GM18499 (cell line): ENCODE data around the gene BAG5.

Experiments used
- ATAC-seq: cut with Tn5 transposase; IDR thresholded peaks from one replicate; pipeline ENCODE4 v1.9.1; 2021; ENCODE audit warnings: moderate number of reproducible peaks; ENCODE audit not compliant: insufficient read depth, unreplicated experiment

BAG5 gene

DNA sequence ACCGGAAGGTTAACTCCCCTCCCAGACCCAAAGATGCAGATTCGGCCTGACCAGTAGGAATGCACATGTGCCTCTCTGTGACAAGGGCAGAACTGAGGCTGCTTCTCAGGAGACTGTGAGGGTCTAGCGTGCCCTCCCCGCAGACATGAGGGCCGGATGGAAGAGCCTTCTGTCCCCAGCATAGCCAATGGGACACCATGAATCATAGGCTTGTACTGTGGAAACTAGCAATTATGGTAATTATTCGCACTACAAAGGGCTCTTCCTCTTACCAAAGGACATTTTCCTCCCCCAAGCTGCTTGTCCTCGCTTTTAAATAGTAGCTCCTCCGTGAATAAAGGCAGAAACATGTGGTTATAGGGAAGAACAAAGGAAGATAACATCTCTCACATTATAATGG lies 6.5 kb upstream of the BAG5 start:
- ATAC-seq, result no peak

DNA sequence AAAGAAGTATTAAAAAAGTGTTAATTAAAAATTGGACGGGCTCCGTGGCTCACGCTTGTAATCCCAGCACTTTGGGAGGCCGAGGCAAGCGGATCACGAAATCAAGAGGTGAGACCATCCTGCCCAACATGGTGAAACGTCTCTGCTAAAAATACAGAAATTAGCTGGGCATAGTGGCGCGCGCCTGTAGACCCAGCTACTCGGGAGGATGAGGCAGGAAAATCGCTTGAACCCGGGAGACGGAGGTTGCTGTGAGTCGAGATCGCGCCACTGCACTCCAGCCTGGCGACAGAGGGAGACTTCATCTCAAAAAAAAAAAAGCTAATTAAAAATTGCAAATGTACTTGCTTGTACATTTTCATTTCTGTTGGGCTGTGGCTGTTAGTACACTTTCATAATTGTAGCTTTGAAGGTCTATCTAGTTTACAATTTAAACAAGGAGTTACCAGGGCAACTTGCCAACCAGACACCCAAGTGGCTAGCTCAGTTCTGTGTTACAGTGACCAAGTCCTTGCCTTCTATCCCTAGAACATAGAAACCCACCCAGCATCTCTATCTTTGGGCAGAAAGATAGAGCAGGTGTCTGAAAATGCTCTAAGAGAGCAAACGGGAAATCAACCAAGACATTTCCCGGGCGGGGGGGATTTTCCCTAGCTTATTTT lies 1.5 kb upstream of the BAG5 start:
- no peak for ATAC-seq

DNA sequence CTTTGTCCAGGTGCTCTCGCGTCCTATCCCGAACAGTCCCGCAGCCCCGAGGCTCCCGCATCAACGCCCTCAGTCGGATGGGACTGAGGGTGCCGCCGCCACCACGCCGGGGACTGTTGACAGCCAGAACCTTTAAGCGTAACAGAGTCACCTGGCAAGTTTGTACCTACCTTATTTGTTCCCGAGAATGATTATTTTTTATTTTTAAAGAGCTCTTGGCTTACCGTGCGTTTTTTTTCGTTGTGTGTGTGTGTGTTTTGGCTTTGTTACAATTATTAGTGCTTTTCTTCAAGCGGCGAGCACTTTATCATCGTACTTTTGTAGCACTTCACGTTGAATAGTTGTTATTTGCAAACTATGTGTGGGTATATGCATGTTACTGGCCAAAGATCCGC lies 766 bp upstream of the BAG5 start:
- no peak for ATAC-seq

DNA sequence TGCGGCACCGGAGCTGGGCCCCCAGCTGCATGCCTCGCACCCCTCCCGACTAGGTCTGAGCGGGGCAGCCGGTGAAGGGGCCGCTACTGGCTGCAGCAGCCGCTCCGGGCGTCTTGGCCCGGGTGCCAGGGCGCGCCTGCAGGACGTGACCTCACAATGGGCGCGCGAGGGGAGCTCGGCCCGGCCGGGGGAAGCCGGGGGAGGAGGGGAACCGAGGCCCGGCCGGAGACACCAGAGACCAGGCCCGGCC lies 353 bp downstream of the BAG5 start:
- ATAC-seq, result peak; percentile 11

DNA sequence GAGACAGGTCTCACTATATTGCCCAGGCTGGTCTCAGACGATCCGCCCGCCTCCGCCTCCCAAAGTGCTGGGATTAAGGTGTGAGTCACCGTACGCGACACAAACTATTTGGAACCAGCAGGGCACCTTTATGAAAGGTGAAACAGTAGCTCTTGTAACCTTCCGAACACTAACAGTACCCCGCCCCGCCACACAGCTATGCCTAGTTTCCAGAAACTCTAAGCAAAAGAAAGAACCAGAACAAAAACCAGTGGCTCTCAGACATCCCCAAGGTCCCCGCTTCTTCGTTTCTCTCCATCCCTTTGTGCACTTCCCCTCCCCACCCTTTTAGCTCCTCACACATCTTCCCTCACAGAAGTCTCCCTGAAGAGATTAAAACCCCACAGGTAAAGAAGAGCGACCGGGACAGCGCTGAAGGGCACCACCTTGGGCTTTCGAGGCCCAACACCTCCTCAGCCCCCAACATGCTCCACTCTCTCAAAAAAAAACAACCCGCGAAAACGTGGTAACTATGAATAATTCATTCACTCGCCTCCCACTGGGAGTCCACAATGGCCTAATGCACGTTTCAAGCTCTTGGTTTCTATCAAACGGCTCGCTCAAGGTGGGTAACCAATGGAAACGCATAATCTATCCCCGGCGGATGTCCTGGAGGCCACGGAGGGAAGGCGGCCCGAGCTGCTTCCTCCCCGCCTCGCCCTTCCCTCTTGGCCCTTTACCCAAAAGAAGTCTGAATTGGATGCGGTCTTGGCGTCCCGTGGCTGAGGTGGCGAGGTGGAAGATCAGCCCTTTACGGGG lies 877 bp downstream of the BAG5 start:
- ATAC-seq, result peak; percentile 13

DNA sequence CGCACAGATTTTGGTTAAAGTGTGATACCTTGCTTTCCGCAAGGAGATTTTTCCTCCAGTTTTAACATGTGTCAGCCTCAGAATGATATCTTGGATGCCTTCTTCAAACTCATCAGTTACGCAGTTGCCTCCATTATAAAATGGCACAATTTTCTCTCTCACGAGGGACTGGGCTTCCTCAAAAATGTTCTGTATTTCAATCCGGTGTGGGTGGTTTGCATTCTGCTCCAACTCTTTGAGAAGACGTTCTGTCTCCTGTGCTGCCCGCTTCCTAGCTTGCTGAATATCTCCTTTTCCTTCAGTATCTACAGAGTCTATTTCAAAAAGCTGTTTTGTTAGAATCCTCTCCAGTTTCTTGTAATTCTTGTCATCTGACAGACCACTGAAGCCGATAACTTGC lies 1.8 kb downstream of the BAG5 start:
- ATAC-seq, result no peak

DNA sequence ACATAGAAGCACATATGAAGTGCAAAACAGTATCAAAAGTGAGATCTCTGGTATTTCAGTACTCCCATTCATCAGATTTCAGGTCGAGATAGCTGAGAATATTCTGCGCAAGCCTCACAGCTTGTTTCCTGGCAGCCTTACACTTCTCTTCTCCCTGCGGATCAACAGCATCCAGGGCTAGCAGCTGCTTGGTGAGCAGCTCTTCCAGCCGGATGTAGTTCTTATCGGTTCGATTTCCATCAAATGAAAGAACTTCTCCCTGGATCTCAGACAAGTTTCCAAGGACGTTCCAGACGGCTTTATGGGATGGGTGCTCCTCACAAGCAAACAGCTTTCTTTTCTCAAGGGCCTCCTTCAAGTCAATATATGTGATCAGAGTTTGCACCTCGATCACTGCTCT lies 2.7 kb downstream of the BAG5 start:
- no peak for ATAC-seq

DNA sequence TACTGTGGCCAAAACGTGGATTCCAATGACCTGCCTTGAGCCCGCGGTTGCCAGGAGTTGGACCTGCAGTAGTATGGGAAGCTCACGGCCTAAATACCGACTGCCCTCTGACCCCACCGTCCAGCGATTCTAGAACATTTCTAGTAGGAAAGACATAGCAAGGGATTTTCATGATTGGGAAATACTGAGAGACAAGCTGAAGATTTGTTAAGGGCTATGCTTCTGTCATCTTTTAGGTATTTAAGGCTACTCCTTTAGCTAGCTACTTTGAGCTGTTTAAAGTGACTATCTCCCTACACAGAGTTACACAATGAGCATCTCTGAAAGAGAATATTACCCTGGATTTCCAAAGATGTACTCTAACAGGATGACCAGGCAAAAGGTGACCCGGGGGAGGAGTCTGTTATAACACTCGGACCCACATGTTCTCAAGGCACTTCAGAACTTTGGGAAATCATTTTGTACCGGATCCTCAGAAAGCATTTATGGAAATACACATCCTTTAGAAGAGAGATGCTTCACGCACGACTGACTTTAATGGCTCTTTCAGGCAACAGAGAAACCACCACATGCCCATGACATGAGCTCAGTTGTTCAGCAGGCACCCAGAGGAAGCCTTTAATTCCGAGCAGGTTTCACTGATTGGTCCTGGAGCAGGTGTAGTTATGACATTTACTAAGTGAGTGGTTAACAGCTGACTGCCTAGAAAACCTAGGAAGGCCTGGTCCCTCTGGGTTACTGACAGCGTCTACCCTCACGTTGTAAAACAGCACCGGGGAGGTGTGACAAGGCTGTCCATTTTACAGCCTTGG lies 4.2 kb downstream of the BAG5 start:
- ATAC-seq, result no peak

DNA sequence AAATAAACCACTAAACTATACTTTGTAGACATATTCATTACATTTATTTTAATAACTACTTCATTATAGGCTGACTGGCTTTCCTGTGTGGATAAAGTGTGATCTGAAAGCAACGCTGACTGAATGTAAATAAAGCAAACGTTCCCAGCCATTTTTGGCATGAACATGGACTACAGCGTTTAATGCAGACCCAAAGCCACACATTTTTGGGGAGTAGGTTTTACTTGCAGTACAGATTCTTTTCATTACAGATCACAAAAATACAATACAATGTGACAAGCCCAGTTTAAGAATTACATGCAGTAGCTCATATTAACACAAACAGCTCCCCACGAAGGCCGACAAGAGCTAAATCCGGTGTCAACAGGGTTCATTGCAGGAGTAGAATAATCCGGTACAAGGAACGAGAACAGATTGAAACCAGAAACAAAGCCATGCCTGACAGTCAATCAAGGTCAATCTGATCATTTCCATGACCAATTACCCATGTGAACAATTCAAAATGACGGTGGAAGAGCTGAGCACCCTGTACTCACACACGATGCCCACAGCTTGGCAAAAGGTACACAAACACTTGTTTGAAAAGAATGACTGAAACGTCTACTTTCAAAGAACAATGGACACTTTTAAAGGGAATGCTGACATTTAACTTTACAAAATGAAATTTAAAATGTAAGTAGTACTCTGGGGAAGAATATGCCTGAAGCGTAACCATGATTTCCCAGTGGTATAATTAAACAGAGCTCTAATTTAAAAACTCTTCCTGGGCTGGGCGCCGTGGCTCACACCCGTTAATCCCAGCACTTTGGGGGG lies 5.3 kb downstream of the BAG5 start:
- no peak for ATAC-seq

DNA sequence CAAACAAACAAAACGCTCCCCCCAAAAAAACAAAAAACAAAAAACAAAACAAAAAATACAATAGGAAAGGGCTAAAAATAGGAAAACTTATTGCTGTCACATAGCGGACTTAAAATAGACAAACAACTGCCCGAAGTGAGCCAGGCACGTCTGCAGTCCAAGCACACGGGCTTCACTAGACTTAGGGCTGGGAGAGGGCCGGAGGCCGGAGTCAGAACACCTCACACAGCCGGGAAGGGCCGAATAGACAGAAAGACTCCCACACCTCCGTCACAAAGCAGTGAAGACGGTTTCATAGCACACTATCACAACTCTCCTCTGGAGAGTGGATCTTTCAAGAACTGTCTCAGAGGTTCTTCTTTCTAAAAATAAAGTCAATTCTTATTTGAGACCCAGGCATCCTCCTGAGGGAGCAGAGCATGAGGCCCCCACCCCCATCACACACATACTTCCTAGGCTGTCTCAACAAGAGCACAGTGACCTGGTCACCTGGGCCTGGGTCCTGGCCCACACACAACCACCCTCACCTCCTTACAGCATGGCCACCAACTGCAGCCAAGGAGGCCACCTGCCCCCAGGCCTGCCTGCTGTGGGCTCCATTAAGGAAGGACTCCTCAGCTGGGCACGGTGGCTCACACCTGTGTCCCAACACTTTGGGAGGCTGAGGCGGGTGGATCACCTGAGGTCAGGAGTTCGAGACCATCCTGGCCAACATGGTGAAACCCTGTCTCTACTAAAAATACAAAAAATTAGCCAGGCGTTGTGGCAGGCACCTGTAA lies 6.7 kb downstream of the BAG5 start:
- no peak for ATAC-seq

DNA sequence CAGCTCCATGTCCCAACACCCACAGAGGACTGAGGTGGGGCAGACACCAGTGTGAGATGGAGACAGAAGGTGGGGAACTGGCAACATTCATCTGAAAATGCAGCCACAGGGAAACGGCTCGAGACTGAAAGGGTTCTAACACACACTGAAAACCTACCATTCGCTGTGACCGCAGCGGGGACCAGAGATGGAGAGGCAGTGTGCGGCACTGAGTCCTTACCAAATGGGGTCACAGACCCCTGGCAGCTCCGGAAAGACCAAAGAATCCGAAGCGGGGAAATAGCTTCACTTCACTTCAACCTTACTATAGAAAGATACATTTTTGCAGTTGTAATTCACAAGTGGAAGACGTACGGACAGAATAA lies 9.6 kb downstream of the BAG5 start:
- ATAC-seq, result no peak

DNA sequence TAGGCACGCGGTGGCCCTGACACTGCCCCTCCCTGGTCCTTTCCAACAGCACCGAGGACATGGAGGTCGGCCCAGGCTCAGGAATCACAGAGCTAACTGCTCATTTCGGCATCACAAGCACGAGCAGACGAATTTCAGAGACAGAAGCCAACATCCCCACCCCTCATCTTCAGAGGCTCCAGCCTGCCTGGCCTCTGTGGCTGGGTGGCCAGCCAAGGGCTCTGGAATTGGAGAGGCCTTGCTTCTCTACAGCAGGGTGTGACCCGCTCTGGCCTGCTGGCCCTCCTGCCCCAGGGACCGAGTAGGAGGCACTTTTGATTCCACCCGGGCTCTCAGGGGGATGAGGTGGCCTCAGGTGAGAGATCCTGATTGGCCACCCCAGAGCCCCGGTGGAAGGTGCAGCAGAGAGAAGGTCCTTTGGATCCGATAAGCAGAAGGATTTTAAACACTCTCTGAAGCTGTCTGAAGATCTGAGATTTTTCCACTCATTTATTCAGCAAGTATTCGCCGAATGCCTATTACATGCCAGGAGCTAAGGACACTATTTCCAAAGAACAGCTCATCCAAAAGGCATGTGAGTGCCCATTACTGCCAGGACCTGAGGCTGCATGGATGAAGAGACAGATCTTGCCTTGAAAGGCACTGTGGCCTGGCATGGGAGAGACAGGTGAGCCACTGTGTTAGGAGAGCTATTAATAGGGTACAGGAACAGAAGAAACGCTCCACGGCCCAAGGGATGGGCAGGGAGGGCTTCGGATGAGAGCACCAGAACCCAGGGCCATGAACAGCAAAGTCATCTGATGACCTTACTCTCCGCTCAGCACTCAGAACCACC lies 10.2 kb downstream of the BAG5 start:
- ATAC-seq, result no peak

DNA sequence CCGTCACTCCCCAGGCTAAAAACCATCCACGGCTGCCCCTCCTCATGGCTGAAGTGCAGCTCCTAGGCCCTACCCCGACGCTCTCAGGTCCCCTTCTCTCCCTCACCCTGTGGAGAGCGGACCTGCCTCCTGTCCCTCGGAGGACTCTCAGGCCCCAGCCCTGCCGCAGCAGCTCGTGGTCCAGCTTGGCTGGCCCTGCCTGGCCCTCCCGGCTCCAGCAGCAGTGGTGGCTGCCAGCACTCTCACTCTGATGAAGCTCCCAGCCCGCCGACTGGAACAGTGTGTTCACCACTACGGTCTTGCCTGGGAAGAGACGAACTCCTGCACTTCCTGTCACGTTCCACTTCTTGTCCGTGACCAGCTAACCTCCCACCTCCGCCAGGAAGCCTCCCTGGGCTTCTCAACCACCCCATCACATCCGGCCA lies 11.1 kb downstream of the BAG5 start:
- no peak for ATAC-seq

DNA sequence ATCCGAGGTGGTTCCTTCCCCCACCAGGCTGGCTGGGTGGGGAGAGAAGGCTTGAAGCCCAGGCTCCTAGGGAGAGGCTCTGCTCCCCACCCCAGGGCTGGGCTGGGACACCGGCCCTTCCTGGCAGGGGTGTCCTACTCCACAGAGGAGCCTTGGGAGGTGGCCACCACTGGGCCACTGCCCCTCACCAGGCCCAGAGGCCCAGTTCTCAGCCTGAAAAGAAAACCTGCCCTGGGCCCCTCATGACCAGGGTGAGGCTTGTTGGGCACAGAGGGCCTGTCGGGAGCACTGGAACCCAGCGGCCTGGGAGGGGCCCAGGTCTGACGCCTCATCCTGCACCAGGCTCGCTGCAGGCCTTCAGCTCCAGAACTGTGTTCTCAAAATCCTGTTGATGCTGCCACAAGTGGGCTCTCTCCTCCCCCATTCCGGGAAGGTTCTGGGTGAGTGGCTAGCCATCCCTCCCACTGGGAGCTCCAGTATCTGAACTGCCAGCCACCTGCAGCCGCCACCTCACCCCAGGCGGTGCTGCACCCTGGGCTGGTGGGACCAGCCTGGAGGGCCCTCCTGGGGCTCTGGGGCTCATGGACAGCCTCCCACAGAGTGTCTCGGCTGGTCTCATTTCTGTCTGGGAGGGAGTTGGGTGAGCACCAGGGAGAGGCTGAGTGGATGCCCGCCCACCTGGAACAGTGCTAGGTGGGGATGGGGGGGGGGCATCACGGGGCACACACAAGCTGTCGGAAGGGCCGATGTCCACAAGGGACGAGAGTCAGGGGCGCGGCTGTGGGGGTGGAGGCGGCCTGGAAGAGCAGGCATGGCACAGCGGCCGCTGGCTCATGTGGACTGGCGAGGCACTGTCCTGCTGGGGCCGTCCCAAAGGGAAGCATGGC lies 11.8 kb downstream of the BAG5 start:
- no peak for ATAC-seq

DNA sequence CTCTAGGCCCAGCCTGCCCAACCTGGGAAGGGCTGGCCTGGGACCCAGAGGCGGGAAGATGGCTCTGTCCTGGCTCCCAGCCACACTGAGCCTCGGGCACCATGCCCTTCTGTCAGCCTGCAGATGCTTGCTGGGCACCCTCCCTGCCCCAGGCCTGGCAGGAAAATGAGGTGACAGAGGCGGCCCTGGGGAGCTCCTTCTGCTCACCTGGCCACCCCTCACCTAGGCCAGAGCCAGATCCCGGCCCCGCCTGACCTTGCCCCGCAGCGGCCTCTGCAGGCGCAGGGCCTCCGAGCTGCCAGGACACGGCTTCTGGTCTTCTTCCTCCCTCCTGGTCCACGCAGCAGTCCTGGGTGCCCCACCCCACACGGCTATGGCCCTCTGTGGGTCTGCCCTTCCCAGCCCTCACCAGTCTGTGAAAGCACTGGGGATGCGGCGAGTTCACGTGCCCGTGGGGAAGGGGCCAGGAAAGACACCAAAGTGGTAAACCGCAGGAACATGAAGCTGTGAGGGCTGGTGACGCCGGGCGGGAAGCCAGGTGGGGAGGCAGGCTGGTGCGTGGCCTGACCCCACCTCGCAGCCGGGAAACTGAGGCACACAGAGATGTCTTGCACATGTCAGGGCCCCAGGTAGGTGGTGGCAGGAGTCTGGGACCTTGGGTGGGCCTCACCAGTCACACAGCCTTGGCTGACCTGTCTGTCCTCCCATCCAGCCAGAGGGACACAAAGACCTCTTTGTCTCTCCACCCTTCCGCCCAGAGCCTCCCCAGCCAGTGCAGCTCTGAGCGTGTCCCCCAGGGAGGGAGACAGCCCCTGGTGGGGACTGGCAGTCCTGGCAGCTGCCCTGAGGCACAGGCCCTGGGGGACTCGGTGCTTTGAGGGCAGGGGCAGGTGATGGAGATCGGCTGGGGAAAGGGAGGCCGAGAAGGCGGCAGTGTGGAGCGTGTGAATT lies 12.8 kb downstream of the BAG5 start:
- ATAC-seq, result no peak

DNA sequence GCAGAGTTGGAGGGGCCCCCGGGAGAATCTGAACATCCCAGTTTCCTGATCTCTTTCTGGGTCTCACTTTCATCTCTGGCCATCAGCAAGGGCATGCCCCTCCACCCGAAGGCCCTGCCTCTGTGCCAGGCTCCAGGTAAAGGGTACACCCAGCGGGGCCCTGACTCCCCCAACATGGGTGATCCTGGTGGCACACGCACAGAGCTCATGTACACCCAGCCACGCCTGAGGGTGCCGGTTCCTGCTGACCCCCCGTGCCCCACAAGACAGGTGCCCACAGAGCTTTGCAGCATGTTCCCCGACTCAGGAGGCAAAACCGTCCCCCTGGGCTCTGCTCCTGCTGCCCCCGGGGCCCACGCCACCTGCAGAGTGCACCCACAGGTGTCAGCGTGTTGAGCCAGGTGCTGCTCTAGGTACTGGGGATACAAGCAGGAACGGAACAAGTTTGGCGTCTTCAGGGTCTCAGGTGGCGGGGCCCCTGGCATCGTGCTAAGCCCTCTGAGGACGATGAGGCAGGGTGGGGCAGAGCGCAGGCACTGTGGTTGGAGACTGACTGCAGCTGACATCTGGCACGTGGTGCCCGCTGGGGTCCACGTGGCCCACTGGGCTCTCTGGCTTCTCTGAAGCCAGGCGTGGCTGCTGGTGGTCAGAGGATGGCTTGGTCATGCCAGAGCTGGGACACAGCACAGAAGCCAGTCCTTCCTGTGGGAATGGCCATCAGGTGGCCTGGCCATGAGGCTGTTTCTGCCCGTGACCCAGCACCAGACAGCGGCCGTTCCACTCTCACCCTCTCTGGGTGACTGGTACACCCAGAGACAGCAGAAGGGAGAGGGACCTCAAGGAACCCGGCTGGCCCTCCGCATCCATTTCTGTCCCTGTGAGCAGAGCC lies 13.8 kb downstream of the BAG5 start:
- ATAC-seq, result no peak
